ENCODE data around the gene ELOVL6. TPM values are rescaled to one million over a fixed set of nuclear protein-coding genes. Genes with fewer than 3 reads are reported as not detected.
A peak's percentile ranks its signal among the peaks of the same experiment; 100 is the strongest.

Gene ELOVL6
- total and polyA plus RNA-seq, 9 of the 15 experiments (the other 6 are each of a cell fraction or from before 2014, with no cell fraction given): 18.3 to 82.6 (median 46.0) TPM

DNA sequence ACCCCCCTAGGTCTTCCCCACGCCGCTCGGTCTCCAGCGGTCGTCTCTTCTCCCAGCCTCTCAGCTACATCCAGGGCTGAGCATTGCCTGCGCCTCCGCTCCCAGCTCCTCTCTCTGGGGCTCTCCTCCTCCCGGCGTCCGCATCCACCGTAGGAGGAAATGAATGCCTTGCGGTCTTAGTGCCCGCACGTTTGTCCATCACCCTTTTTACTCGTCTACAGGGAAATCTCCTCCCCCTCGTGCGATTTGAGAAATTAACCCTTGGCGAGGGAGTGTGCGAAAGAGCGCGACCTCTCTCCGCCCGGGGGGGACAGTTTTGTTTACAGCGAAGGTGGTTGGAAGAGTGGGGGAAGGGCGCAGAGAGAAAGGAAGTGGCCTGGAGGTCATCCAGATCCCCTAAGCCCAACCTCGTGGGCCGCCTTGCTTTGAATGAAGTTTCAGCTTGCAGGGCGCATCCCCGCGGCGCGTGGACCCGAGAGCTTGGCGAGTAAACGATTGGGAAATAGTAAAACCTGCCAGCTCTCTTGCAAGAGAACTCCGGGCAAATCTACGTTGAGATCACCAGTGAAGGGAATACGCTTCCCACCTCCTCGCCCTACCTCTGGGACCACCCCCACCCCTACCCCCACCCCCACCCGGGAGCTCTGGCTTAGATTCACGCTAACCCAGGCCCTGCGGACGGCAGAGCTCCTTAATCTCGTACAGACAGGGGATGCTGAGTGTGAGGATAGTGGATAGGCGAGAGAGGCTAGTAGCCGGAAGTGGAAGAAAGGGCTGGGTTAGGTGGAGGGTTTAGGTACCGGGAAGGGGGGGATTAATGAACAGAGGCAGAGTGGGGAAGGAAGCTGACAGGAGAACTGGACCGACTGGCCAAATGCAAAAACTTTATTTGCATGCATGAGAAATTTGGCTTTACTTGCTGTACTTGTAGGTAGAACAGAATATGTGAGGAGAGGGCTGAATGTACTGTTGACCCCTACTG lies at the start of gene ELOVL6 (continued):
- peak; percentile 46 to 83 for TF ChIP-seq AFF1 (IDR thresholded peaks at IDR 0.05; ENCODE audit: low read depth in 1 of 2, partially characterized antibody in 2 of 2)
- no peak for TF ChIP-seq ZBTB12 (CRISPR knock-in tag; IDR thresholded peaks at IDR 0.05)
- peak; percentile 79 for TF ChIP-seq NCOA1 (IDR thresholded peaks at IDR 0.05; ENCODE audit: low read depth)
- TF ChIP-seq, protein P1, sequence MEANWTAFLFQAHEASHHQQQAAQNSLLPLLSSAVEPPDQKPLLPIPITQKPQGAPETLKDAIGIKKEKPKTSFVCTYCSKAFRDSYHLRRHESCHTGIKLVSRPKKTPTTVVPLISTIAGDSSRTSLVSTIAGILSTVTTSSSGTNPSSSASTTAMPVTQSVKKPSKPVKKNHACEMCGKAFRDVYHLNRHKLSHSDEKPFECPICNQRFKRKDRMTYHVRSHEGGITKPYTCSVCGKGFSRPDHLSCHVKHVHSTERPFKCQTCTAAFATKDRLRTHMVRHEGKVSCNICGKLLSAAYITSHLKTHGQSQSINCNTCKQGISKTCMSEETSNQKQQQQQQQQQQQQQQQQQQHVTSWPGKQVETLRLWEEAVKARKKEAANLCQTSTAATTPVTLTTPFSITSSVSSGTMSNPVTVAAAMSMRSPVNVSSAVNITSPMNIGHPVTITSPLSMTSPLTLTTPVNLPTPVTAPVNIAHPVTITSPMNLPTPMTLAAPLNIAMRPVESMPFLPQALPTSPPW (CRISPR knock-in tag; IDR thresholded peaks at IDR 0.05): peak; percentile 95
- TF ChIP-seq NFATC3 (IDR thresholded peaks at IDR 0.05): no peak
- TF ChIP-seq POU5F1 (IDR thresholded peaks at IDR 0.05; ENCODE audit: borderline replicate concordance, low read depth, low read length, partially characterized antibody): no peak
- peak; percentile 55 for TF ChIP-seq HMGN3 (IDR thresholded peaks at IDR 0.05; ENCODE audit: borderline replicate concordance, extremely low read depth, insufficient read length, low read depth, low read length)
- TF ChIP-seq KDM5B (IDR thresholded peaks at IDR 0.05; ENCODE audit: insufficient replicate concordance, low read depth, low read length): no peak
- TF ChIP-seq ZBTB1 (CRISPR knock-in tag; IDR thresholded peaks at IDR 0.05; ENCODE audit: borderline replicate concordance, low read depth): peak; percentile 90
- no peak for TF ChIP-seq ZNF717 (CRISPR knock-in tag; IDR thresholded peaks at IDR 0.05)
- TF ChIP-seq, protein P2, sequence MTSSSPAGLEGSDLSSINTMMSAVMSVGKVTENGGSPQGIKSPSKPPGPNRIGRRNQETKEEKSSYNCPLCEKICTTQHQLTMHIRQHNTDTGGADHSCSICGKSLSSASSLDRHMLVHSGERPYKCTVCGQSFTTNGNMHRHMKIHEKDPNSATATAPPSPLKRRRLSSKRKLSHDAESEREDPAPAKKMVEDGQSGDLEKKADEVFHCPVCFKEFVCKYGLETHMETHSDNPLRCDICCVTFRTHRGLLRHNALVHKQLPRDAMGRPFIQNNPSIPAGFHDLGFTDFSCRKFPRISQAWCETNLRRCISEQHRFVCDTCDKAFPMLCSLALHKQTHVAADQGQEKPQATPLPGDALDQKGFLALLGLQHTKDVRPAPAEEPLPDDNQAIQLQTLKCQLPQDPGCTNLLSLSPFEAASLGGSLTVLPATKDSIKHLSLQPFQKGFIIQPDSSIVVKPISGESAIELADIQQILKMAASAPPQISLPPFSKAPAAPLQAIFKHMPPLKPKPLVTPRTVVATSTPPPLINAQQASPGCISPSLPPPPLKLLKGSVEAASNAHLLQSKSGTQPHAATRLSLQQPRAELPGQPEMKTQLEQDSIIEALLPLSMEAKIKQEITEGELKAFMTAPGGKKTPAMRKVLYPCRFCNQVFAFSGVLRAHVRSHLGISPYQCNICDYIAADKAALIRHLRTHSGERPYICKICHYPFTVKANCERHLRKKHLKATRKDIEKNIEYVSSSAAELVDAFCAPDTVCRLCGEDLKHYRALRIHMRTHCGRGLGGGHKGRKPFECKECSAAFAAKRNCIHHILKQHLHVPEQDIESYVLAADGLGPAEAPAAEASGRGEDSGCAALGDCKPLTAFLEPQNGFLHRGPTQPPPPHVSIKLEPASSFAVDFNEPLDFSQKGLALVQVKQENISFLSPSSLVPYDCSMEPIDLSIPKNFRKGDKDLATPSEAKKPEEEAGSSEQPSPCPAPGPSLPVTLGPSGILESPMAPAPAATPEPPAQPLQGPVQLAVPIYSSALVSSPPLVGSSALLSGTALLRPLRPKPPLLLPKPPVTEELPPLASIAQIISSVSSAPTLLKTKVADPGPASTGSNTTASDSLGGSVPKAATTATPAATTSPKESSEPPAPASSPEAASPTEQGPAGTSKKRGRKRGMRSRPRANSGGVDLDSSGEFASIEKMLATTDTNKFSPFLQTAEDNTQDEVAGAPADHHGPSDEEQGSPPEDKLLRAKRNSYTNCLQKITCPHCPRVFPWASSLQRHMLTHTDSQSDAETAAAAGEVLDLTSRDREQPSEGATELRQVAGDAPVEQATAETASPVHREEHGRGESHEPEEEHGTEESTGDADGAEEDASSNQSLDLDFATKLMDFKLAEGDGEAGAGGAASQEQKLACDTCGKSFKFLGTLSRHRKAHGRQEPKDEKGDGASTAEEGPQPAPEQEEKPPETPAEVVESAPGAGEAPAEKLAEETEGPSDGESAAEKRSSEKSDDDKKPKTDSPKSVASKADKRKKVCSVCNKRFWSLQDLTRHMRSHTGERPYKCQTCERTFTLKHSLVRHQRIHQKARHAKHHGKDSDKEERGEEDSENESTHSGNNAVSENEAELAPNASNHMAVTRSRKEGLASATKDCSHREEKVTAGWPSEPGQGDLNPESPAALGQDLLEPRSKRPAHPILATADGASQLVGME (CRISPR knock-in tag; IDR thresholded peaks at IDR 0.05): no peak
- TF ChIP-seq RBM15 (IDR thresholded peaks at IDR 0.05; ENCODE audit: insufficient read depth, low read length): no peak
